Measurements from ENCODE around the gene MAEA.

The MAEA gene

GRCh38 chr4:1312821-1313640 lies 23.3 kb downstream of the MAEA start:
- H3K27me3 ChIP-seq (ENCODE audit: insufficient read depth, low read depth, severe bottlenecking), result no peaks in the 10 kb centered on the region
- H3K9me3 ChIP-seq (ENCODE audit: severe bottlenecking), result no peaks in the 10 kb centered on the region
- peaks cover 64% of the 10 kb centered on the region for H3K36me3 ChIP-seq
- no peak for DNase-seq
- TF ChIP-seq, protein P1, sequence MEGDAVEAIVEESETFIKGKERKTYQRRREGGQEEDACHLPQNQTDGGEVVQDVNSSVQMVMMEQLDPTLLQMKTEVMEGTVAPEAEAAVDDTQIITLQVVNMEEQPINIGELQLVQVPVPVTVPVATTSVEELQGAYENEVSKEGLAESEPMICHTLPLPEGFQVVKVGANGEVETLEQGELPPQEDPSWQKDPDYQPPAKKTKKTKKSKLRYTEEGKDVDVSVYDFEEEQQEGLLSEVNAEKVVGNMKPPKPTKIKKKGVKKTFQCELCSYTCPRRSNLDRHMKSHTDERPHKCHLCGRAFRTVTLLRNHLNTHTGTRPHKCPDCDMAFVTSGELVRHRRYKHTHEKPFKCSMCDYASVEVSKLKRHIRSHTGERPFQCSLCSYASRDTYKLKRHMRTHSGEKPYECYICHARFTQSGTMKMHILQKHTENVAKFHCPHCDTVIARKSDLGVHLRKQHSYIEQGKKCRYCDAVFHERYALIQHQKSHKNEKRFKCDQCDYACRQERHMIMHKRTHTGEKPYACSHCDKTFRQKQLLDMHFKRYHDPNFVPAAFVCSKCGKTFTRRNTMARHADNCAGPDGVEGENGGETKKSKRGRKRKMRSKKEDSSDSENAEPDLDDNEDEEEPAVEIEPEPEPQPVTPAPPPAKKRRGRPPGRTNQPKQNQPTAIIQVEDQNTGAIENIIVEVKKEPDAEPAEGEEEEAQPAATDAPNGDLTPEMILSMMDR (IDR thresholded peaks at IDR 0.05; ENCODE audit: low read depth, low read length), result no peak
- H3K4me3 ChIP-seq (ENCODE audit: low read depth, low read length), result no peak overlapping the region
- no peak overlapping the region for H3K27ac ChIP-seq

DNA sequence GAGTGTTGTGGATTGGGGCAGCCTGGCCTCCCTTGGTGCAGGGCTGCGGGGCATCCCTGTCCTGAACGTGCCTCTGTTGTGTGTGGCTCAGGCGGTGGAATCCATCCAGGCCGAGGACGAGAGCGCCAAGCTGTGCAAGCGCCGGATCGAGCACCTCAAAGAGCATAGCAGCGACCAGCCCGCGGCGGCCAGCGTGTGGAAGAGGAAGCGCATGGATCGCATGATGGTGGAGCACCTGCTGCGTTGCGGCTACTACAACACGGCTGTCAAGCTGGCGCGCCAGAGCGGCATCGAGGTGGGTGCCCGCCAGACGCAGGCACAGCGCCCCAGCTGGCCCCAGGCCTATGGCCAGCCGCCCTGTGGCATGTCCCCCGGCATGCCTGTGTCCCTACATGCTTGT lies 25.6 kb downstream of the MAEA start:
- Histone ChIP-seq H3K27ac (no peak overlapping the region), H3K9me3 (ENCODE audit: severe bottlenecking) (no peaks in the 10 kb centered on the region), H3K36me3 (peaks cover 73% of the 10 kb centered on the region), H3K4me3 (ENCODE audit: low read depth, low read length) (no peak overlapping the region), H3K27me3 (ENCODE audit: insufficient read depth, low read depth, severe bottlenecking) (no peaks in the 10 kb centered on the region)
- DNase-seq, result no peak
- TF ChIP-seq, protein P1 (IDR thresholded peaks at IDR 0.05; ENCODE audit: low read depth, low read length), result no peak

DNA sequence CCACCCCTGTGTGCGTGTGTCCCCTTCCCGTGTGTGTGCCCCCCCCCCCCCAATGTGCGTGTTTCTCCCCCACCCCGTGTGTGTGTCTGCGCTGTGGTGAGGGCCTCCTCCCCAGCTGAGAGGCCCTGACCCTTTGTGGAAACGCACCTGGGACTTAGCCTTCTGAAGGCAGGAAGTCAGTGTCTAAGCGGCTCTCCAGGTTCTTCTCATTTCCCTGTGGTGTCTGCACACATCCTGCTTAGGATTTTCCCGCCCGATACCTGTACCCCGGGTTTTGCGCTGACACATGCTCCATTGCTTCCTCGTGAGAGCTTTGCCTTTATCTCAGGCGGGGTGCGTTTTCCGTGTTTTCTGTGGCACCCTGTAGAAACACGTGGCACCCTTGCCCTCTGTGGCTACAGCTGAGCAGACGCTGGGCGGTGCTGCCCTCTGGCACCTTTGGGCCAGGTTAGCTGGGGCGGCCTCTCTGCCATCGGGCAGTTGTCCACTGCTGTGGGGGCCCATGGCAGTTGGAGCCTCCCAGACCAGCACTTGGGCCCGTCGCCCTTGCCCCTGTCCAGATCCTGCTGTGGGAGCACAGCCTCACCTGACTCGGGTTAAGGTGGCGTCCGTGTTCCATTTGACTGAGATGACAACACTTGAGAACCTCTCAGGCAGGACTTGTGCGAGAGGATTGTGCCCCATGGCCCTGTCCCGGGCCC lies 26.3 kb downstream of the MAEA start:
- H3K27me3 ChIP-seq (ENCODE audit: insufficient read depth, low read depth, severe bottlenecking), result no peaks in the 10 kb centered on the region
- peaks cover 73% of the 10 kb centered on the region for H3K36me3 ChIP-seq
- no peaks in the 10 kb centered on the region for H3K9me3 ChIP-seq (ENCODE audit: severe bottlenecking)
- TF ChIP-seq, protein P1 (IDR thresholded peaks at IDR 0.05; ENCODE audit: low read depth, low read length), result no peak
- H3K27ac ChIP-seq, result no peak overlapping the region
- DNase-seq, result no peak
- no peak overlapping the region for H3K4me3 ChIP-seq (ENCODE audit: low read depth, low read length)

- Histone ChIP-seq H3K27me3 (ENCODE audit: insufficient read depth, low read depth, severe bottlenecking) (no peaks in the 10 kb centered on the region), H3K36me3 (peaks cover 69% of the 10 kb centered on the region), H3K27ac (no peak overlapping the region), H3K4me3 (ENCODE audit: low read depth, low read length) (no peak overlapping the region), H3K9me3 (ENCODE audit: severe bottlenecking) (no peaks in the 10 kb centered on the region)
- no peak for DNase-seq
- TF ChIP-seq, protein P1 (IDR thresholded peaks at IDR 0.05; ENCODE audit: low read depth, low read length), result no peak
Observed at GRCh38 chr4:1316537-1317168, 27.0 kb downstream of the MAEA start.

GRCh38 chr4:1317177-1318045 lies 27.7 kb downstream of the MAEA start:
- peaks cover 70% of the 10 kb centered on the region for H3K36me3 ChIP-seq
- TF ChIP-seq, protein P1 (IDR thresholded peaks at IDR 0.05; ENCODE audit: low read depth, low read length), result no peak
- H3K27me3 ChIP-seq (ENCODE audit: insufficient read depth, low read depth, severe bottlenecking), result no peaks in the 10 kb centered on the region

More at GRCh38 chr4:1317177-1318045, 27.7 kb downstream of the MAEA start:
- DNase-seq, result no peak
- no peaks in the 10 kb centered on the region for H3K9me3 ChIP-seq (ENCODE audit: severe bottlenecking)
- no peak overlapping the region for H3K4me3 ChIP-seq (ENCODE audit: low read depth, low read length)
- H3K27ac ChIP-seq, result no peak overlapping the region

Data from WERI-Rb-1 (cell line).